GM10266 (cell line): ENCODE results near the gene NFIX.

Experiments
- DNase-seq: peaks from one replicate; pipeline ENCODE4 v3.0.0; 2012; ENCODE audit errors: extremely low spot score
- CTCF ChIP-seq: IDR thresholded peaks from 2 replicates; pipeline ENCODE4 v1.5.1; 2012; ENCODE audit warnings: mild to moderate bottlenecking, low read depth; ENCODE audit not compliant: control insufficient read depth, insufficient read depth; ENCODE audit errors: missing control alignments

The NFIX gene

GRCh38 chr19:13016628-13017305, 21.5 kb downstream of the NFIX start:
- no peak for DNase-seq
- TF ChIP-seq CTCF = no peak

- no peak for DNase-seq
- no peak for TF ChIP-seq CTCF
Measured at GRCh38 chr19:13017306-13018034, 22.2 kb downstream of the NFIX start.

GRCh38 chr19:13018035-13018914, 23.0 kb downstream of the NFIX start:
- no peak for DNase-seq
- no peak for TF ChIP-seq CTCF

GRCh38 chr19:13019332-13019731, 24.1 kb downstream of the NFIX start:
- DNase-seq = no peak
- no peak for TF ChIP-seq CTCF

GRCh38 chr19:13020002-13020414, 24.7 kb downstream of the NFIX start:
- DNase-seq = no peak
- no peak for TF ChIP-seq CTCF

- peak; percentile 77 for DNase-seq
- TF ChIP-seq CTCF = no peak
Measured at GRCh38 chr19:13022111-13022858, 27.0 kb downstream of the NFIX start.
